NCI-H2029 (cell line): ENCODE measurements around the gene NFAT5.
"Not testable (repeated sequence)": the region's sequence is repeated elsewhere in the genome, so short reads cannot be mapped to it uniquely, and the experiment has no call there.

Experiments used
- DNase-seq: peaks from one replicate; lab custom pipeline; 2025; lab: John Stamatoyannopoulos, UW

NFAT5 gene

DNA sequence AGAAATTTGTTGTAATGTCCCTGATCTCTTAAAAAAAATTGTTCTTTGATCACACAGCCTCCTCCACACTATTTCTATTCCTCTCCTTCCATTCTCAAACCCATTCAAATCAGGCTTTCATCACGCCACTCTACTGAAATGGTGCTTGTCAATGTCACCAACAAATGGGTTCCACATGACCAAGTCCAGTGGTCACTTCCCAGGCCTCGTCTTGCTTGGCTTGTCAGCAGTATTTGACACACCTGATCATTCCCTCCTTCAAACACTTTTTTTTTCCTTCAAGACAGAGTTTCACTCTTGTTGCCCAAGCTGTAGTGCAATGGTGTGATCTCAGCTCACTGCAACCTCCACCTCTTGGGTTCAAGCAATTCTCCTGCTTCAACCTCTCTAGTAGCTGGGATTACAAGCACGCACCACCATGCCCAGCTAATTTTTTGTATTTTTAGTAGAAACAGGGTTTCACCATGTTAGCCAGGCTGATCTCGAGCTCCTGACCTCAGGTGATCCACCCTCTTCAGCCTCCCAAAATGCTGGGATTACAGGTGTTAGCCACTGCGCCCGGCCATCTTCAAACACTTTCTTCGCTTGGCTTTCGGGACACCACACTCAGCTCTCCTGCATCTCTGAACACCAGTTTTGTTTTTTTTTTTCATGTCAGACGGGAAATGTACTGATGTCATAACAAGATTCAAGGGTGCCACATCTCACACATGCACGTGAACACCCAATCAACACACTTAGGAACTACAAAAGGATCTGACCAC lies 142.3 kb downstream of the NFAT5 start:
- DNase-seq = no peak

DNA sequence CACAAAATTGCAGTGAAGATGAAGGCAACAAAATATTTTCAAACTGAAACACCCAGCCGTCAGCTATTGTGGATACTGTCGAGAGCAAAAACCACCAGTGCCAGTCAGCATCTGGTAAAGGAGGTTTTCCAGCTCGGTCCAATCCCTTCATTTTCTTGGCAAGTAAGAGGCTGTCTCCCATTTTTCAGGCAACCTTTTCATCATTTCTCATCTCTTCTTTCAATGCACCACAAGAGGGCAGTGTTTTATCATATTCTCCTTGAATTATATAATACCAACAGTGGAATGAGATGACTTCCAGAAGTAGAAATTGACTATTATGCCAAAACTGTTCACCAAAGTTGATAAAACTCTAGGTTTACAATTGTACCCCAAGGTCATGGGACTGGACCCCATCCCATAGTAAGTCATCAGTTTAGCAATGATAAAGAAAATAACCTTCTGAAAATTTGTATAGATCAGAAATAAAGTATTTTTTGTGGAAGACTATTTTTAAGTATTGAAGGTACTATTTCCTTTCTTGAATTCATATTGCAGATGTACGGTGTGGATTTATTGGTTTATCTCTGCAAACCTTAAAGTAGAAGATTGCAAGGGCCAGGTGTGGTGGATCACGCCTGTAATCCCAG lies 143.8 kb downstream of the NFAT5 start:
- peak; percentile 31 for DNase-seq

DNA sequence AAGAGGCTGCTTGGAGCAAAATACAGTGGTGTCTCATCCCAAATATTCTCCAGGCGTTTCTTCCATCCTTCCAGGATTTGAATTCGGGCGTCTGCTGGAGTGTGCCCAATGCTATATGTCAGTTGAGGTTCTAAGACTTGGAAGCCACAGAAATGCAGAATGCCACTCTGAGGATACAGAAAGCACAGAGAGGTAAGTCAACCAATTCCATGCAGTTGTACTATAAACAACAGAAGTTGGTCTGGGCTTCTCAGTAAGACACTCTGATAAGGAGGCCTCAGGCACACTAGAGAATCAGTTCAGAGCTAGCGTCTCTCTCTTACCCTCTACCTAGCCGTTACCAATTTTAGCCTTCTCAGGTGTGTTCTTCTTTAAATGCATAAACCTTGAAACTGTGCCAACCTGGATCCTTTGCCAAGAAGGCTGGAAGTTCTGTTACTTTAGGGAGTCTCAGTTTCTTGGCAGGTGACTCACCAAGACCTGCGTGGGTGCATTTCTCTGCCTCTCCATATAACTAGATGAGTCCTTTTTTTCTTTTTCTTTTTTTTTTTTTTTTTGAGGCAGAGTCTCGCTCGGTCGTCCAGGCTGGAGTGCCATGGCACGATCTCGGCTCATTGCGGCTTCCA lies 145.5 kb downstream of the NFAT5 start:
- DNase-seq = no peak

DNA sequence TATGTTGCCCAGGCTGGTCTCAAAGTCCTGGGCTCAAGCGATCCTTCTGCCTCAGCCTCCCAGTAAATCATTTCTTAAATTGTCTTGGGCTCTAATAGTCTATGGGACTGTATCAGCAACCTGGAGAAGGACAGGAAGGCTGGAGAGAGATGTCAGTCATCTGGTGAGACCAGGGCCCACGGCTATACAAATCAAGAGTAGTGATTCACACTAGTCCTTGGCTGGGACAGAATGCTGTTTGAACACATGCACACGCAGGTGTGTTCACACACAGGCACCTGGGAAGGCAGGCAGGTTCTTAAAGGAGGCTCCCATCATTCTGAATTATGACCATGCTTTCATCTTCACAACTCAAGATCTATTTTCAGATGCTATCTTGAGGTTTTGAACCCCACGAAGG lies 146.5 kb downstream of the NFAT5 start:
- DNase-seq = no peak

DNA sequence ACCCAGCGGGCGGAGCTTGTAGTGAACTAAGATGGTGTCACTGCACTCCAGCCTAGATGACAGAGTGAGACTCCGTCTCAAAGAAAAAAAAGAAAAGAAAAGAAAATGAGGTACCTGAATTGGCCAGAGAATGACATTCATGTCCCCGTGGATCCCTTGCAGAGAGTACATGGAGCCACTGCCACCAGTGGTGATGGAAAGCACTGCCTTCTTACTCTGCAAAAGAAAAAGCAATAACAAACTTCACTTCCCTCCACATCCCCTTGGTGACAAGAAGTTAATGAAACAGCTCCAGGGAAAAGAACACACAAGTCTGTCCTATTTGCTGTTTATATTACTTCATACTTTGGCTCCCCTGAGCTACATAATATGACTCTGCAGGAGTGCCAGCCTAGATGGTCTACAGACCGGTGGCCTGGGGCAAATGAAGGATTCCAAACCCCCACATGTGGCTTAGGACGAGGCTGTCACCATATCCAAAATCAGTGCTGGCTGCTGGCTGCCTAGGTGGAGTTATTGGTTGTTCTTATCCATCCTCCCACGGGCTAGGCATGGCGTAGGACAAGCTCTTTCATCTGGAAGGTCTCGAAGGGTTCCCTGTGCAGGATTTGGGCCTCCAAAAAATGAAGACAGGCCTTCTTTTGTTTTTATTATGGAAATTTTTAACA lies 147.3 kb downstream of the NFAT5 start:
- DNase-seq = no peak

DNA sequence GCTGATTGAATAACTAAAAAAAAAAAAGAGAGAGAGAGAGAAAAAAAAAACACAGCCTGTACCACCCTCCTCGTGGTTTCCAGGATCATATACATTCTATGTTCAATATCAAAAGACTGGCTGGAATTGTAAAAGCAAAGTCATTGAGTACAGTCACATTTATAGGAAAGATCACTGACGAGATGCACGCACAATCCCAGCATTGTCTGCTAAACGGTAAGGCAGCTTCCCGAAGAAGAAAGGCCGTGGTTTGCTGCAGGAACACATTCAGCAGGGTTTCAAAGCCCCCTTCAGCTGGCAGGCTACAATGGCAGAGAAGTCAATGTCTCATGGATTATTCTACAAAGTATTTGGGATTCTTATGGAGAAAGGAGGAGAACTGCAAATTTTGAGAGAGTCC lies 151.3 kb downstream of the NFAT5 start:
- DNase-seq = no peak

DNA sequence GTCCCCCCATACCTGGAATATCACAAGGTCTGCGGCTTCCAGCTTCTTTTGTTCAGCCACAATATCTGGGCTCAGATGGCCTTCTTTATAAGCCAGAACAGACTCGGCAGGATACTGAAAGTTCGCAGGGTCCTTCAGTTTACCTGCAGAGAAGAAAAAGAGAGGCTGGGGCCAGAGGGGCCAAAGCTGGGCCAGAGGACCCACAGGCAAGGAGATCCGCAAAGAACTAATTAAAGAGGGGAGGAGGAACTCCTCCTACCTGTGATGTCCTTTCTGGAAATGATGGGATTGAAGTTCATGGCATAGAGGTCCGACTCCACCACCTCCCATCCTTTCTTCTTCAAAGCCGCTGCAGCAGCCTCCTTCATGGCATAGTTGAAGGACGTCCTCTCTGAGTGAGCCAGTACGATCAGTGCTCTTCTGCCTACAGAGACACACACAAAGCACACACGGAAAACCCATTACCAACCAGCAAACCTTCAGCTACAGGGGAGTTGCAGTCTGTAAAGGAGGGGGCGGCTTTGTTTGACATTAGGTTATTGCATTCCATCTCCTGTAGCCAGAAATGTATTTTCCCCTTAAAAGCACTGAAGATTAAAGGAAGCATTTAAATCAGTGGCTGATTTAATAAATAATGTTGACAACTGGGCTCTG lies 152.5 kb downstream of the NFAT5 start:
- no peak for DNase-seq

DNA sequence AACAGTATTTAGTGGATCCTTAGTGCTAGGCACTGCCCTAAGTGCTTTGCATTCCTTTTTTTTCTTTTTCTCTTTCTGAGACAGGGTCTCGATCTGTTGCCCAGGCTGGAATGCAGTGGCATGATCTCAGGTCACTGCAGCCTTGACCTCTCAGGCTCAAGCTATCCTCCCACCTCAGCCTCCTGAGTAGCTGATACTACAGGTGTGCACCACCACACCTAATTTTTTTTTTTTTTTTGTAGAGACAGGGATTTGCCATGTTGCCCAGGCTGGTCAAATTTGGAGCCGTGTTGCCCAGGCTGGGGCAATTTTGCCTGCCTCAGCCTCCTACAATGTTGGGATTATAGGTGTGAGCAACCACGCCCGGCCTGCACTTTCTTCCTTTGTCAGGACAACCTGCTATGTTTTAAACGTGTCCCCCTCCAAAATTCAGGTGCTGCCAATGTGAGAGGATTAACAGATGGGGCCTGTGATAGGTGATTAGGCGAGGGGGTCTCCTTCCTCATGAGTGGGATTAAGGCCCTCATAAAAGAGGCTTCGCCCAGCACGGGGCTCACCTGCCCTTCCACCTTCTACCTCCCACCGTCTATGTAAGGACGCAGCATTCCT lies 155.2 kb downstream of the NFAT5 start:
- DNase-seq = no peak

DNA sequence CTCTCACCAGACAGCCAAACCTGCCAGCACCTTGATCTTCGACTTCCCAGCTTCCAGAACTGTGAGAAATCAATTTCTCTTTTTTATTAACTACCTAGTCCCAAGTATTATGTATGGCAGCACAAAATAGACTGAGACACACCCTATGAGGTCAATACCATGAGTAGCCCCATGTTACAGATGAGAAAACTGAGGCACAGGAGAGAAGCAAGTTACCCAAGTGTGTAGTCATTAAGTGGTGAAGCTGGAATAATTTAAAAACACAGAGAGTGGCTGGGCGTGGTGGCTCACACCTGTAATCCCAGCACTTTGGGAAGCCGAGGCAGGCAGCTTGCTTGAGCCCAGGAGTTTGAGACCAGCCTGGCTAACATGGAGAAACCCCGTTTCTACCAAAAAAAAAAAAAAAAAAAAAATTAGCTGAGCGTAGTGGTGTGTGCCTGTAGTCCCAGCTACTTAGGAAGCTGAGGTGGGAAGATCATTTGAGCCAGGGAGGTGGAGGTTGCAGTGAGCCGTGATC lies 155.7 kb downstream of the NFAT5 start:
- no peak for DNase-seq

DNA sequence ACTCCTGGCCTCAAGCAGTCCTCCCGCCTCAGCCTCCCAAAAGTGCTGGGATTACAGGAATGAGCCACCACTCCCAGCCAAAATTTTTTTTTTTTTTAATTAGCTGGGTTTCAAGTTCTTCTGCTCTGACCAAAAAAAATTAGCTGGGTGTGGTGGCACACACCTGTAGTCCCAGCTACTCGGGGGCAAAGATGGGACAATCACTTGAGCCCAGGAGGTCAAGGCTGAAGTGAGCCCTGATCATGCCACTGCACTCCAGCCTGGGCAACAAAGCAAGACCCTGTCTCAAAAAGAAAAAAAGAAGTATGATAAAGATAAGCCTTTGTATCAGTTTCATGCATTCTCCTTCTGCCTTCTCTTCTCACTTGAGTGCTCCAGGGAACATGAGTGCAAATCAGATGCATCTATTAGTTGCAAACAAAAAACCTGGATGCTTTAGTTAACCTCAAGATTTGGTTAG lies 158.7 kb downstream of the NFAT5 start:
- DNase-seq = no peak

DNA sequence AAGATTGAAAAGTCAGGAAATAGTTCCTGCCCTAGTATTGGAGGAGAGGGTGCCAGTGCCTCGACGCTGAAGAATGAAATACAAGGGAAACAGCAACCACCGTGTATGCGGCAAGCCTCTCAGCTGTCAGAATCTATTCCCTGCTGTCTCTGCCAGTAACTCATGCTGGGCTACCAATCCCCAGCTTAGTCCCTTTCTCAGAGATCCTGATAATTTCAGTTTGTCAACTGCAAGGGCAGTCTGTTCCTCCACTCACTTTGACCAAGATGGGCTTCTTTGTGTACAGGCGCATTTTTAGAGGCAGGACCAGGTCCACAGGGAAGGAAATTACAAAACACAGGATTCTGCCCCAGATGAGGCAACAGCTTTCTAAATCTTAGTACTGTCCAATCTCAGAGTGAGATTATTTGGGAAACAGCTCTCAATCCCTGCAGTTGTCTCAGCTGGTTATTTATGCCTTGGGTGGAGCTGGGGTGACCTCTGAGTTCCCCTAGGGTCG lies 159.3 kb downstream of the NFAT5 start:
- no peak for DNase-seq

DNA sequence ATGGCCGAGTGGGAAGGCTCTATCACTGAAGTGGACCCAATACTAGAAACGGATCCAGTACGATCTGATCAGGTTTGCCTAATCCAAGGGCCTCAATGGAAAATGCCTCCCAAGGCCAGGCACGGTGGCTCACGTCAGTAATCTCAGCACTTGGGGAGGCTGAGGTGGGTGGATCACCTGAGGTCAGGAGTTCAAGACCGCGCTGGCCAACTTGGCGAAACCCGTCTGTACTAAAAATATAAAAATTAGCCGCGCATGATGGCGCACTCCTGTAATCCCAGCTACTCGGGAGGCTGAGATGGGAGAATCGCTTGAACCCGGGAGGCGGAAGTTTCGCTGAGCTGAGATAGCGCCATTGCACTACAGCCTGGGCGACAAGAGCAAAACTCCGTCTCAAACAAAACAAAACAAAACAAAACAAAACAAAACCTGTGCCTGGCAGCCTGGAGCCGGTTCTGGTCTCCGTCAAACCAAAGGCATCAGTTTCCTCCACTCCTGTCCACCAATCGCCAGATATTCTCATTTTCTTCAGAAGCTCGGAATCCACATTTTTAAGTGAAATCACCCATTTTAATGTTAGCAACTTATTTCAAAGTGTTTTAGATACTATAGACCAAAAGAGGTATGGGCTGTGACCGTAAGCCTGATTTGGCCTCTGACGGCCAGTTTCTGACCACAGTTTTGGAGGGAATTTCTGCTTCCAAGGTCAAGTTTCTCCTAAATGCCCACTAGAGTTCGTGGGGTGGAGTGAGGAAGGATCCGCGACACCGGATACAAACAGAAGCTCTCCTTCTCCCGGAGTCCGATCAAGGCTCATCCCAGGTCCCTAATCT lies 159.9 kb downstream of the NFAT5 start:
- no peak for DNase-seq

DNA sequence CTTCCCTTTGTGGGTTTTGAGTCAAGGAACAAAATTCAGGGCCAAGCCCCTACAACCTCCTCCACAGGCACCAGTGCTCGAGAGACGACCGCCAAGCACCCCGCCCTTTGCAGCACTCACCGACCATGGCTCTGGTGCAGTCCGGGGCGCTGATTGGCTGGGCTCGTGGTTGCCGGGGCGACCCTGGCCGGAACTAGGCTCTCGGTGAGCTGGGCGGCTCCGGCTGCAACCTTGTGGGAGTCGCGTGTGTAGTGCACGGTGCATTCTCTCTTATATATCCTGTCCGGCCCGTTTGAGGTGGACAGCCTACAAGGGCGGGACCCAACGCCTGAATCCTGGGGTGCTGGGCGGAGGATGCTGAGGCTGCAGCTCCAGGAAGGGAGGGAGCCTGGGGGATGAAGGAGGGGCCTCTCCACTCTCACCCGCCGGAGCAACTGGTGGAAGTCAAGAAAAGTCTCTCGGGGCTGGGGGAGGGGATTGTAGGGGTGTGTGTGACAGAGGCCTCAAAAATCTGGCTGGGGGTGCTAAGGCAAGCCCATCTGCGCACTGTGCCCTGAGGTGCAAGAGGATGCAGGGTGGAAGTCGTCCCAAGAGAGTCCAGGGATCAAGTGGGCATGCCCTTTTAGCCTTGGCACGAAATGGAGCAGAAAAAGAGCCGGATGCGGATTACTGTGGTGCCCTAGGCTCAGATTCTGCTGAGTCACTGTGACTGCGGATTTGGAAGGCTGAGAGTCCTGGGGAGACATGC lies 160.7 kb downstream of the NFAT5 start, which contains the start of gene NQO1:
TSS of gene NQO1 (minus strand) at position 248 of the 748 bp plus-strand sequence. CDS start at position 127, 121 bp downstream.
- DNase-seq = peak; percentile 81

DNA sequence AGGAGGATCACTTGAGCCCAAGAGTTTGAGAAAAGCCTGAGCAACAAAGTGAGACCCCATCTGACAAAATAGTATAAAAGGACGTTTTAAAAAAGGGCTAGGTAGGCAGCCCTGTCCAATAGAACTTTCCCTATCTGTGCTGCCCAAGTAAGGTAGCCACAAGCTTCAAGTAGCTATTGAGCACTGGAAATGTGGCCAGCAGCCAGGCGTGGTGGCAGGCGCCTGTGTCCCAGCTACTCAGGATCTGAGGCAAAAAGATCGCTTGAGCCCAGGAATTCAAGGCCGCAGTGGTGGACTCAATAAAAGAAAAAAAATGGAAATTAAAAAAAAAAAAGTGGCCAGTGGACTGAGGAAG lies 162.1 kb downstream of the NFAT5 start:
- DNase-seq = peak; percentile 77

DNA sequence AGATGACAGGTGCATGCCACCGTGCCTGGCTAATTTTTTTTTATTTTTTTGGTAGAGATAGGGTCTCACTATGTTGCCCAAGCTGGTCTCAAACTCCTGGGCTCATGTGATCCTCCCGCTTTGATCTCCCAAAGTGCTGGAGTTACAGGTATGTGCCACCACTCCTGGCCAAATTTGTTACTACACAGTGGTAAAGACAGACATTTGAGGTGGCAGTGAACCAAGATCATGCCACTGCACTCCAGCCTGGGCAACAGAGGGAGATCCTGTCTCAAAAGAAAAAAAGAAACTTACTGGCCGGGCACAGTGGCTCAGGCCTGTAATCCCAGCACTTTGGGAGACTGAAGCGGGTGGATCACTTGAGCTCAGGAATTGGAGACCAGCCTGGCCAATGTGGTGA lies 163.3 kb downstream of the NFAT5 start:
- not testable (repeated sequence) for DNase-seq

DNA sequence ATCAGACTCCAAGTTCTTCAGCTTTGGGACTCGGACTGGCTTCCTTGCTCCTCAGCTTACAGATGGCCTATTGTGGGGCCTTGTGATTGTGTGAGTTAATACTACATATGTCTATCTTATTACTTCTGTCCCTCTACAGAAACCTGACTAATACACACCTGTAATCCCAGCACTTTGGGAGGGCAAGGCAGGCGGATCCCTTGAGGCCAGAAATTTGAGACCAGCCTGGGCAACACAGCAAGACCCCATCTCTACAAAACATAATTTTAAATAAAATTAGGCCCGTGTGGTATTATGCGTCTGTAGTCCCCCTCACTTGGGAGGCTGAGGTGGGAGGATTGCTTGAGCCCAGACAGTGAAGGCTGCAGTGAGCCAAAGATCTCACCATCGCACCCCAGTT lies 165.5 kb downstream of the NFAT5 start:
- DNase-seq = not testable (repeated sequence)

DNA sequence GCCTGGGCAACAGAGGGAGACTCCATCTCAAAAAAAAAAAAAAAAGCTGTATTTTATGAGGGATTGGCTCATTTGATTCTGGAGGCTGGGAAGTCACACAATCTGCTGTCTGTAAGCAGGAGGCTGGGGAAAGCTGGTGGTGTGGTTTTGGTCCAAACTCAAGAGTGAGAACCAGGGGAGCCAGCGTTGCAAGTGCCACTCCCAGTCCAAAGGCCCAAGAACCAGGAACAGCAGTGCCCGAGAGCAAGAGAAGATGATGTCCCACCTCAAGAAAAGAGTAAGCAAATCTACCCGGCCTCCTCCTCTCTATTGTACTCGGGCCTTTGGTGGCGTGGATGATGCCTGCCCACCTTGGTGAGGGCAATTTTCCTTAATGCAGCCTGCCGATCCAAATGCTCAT lies 166.3 kb downstream of the NFAT5 start:
- DNase-seq = no peak

DNA sequence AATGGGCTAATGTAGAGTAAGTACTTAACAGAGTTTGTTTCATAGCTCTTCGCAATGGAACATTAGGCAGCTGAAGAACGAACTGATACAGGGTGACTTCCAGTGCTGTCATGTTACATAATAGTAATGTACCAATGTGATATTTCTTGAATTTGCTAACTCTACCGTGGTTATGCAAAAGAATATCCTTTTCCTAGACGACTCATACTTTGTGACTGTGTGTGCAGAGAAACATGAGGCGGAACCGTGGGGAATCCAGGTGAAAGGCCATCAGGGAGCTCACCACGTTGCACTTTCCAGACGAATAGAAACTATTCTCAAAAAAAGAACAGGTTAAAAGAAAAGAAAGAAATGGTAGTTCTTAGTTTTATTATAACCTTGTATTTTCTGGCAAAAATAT lies 175.8 kb downstream of the NFAT5 start:
- no peak for DNase-seq
